H9 (cell line): ENCODE data around the gene CENPM. TPM values are rescaled to one million over a fixed set of nuclear protein-coding genes. Genes with fewer than 3 reads are reported as not detected.
A peak's percentile ranks its signal among the peaks of the same experiment; 100 is the strongest.

ENCODE experiments used
- DNase-seq: peaks from one replicate; pipeline ENCODE4 v3.0.0-alpha.2; 2017
- H2AFZ ChIP-seq: one replicate; pipeline ENCODE4 v1.6.1; 2013; ENCODE audit warnings: mild to moderate bottlenecking, low read length, control low read depth, moderate library complexity
- H2AK5ac ChIP-seq: 2 replicates; pipeline ENCODE4 v1.6.1; 2013; ENCODE audit warnings: low read length, control low read depth, mixed read lengths; ENCODE audit not compliant: insufficient read length
- H2BK120ac ChIP-seq: one replicate; pipeline ENCODE4 v1.6.1; 2013; ENCODE audit warnings: low read depth, mild to moderate bottlenecking, low read length, control low read depth, inconsistent platforms; ENCODE audit not compliant: poor library complexity, severe bottlenecking
- H2BK12ac ChIP-seq: 2 replicates; pipeline ENCODE4 v1.6.1; 2013; ENCODE audit warnings: low read length, control low read depth, mixed read lengths, low read depth; ENCODE audit not compliant: insufficient read length
- H2BK15ac ChIP-seq: 2 replicates; pipeline ENCODE4 v1.6.1; 2013; ENCODE audit warnings: low read depth, low read length, control low read depth
- H2BK20ac ChIP-seq: one replicate; pipeline ENCODE4 v1.6.1; 2013; ENCODE audit warnings: low read depth, mild to moderate bottlenecking, low read length, control low read depth, inconsistent platforms; ENCODE audit not compliant: poor library complexity, severe bottlenecking
- H2BK5ac ChIP-seq: 2 replicates; pipeline ENCODE4 v1.6.1; 2013; ENCODE audit warnings: low read length, control low read depth, mixed read lengths; ENCODE audit not compliant: insufficient read length
- H3K14ac ChIP-seq: 2 replicates; pipeline ENCODE4 v1.6.1; 2013; ENCODE audit warnings: low read length, control low read depth; ENCODE audit not compliant: insufficient read depth
- H3K18ac ChIP-seq: 2 replicates; pipeline ENCODE4 v1.6.1; 2013; ENCODE audit warnings: low read depth, mild to moderate bottlenecking, mixed read lengths, low read length, control low read depth; ENCODE audit not compliant: insufficient read length
- H3K23ac ChIP-seq: 2 replicates; pipeline ENCODE4 v1.6.1; 2013; ENCODE audit warnings: low read length, control low read depth, mixed read lengths, low read depth; ENCODE audit not compliant: insufficient read length
- H3K23me2 ChIP-seq: 2 replicates; pipeline ENCODE4 v1.6.1; 2013; ENCODE audit warnings: low read depth, mild to moderate bottlenecking, mixed read lengths, low read length, control low read depth; ENCODE audit not compliant: insufficient read length, poor library complexity, severe bottlenecking
- H3K27ac ChIP-seq: 2 replicates; pipeline ENCODE4 v1.5.1; 2013; ENCODE audit warnings: low read length, control low read depth, mixed read lengths, low read depth; ENCODE audit not compliant: insufficient read length
- H3K27me3 ChIP-seq: 2 replicates; pipeline ENCODE4 v1.6.1; 2013; ENCODE audit warnings: low read length, control low read depth, inconsistent platforms; ENCODE audit not compliant: insufficient read depth
- H3K4ac ChIP-seq: 2 replicates; pipeline ENCODE4 v1.6.1; 2013; ENCODE audit warnings: low read depth, mild to moderate bottlenecking, control low read depth, inconsistent platforms, low read length, moderate library complexity
- H3K4me1 ChIP-seq: 2 replicates; pipeline ENCODE4 v1.6.1; 2013; ENCODE audit warnings: low read length, control low read depth, inconsistent platforms; ENCODE audit not compliant: insufficient read depth
- H3K4me2 ChIP-seq: 2 replicates; pipeline ENCODE4 v1.6.1; 2013; ENCODE audit warnings: low read length, control low read depth, mixed read lengths; ENCODE audit not compliant: insufficient read length, insufficient read depth
- H3K56ac ChIP-seq: 2 replicates; pipeline ENCODE4 v1.6.1; 2013; ENCODE audit warnings: low read depth, mild to moderate bottlenecking, mixed read lengths, low read length, control low read depth; ENCODE audit not compliant: insufficient read length
- H3K79me1 ChIP-seq: 2 replicates; pipeline ENCODE4 v1.6.1; 2013; ENCODE audit warnings: low read depth, mild to moderate bottlenecking, moderate library complexity, low read length, control low read depth, inconsistent platforms; ENCODE audit not compliant: insufficient read depth, poor library complexity, severe bottlenecking
- H3K79me2 ChIP-seq: 2 replicates; pipeline ENCODE4 v1.6.1; 2013; ENCODE audit warnings: low read length, control low read depth, inconsistent platforms; ENCODE audit not compliant: insufficient read depth
- H3K9ac ChIP-seq: 2 replicates; pipeline ENCODE4 v1.6.1; 2013; ENCODE audit warnings: low read length, control low read depth, mixed read lengths; ENCODE audit not compliant: insufficient read length; ENCODE audit errors: extremely low read depth
- H3K9me3 ChIP-seq: one replicate; pipeline ENCODE4 v1.6.1; 2013; ENCODE audit warnings: low read depth, low read length, inconsistent platforms; ENCODE audit not compliant: control insufficient read depth
- H3T11ph ChIP-seq: one replicate; pipeline ENCODE4 v1.6.1; 2013; ENCODE audit warnings: mild to moderate bottlenecking, low read length, control low read depth, inconsistent platforms
- H4K20me1 ChIP-seq: one replicate; pipeline ENCODE4 v1.6.1; 2013; ENCODE audit not compliant: control insufficient read depth, insufficient read length, insufficient read depth
- H4K5ac ChIP-seq: 2 replicates; pipeline ENCODE4 v1.6.1; 2013; ENCODE audit warnings: low read depth, mild to moderate bottlenecking, mixed read lengths, low read length, control low read depth; ENCODE audit not compliant: insufficient read length
- H4K8ac ChIP-seq: replicated peaks from 2 replicates; pipeline ENCODE4 v1.6.1; 2013; ENCODE audit warnings: low read length, control low read depth, mixed read lengths, low read depth; ENCODE audit not compliant: insufficient read length
- H4K91ac ChIP-seq: 2 replicates; pipeline ENCODE4 v1.6.1; 2013; ENCODE audit warnings: low read depth, mild to moderate bottlenecking, moderate library complexity, mixed read lengths, low read length, control low read depth; ENCODE audit not compliant: insufficient read length
- H3K27ac Mint-ChIP-seq, 3 experiments: 2 replicates in 2 of 3; 3 replicates in 1 of 3; pipeline ENCODE4 v1.8.0; 2020 to 2021; ENCODE audit warnings: mixed read lengths in 3 of 3, mild to moderate bottlenecking in 1 of 3, moderate library complexity in 1 of 3
- H3K27me3 Mint-ChIP-seq: 2 replicates; pipeline ENCODE4 v1.8.0; 2021; ENCODE audit warnings: low read depth, mild to moderate bottlenecking, moderate library complexity, mixed read lengths
- H3K36me3 Mint-ChIP-seq, 3 experiments: 2 replicates in 2 of 3; 3 replicates in 1 of 3; pipeline ENCODE4 v1.8.0; 2020 to 2021; ENCODE audit warnings: low read depth in 3 of 3, mixed read lengths in 3 of 3; ENCODE audit not compliant: insufficient read depth in 1 of 3
- H3K4me1 Mint-ChIP-seq, 2 experiments: 2 replicates each; pipeline ENCODE4 v1.8.0; 2020; ENCODE audit warnings: mixed read lengths in 2 of 2
- H3K4me3 Mint-ChIP-seq, 2 experiments: 2 replicates in 1 of 2; 3 replicates in 1 of 2; pipeline ENCODE4 v1.8.0; 2020 to 2021; ENCODE audit warnings: mild to moderate bottlenecking in 2 of 2, mixed read lengths in 2 of 2, moderate library complexity in 1 of 2
- H3K9me3 Mint-ChIP-seq, 2 experiments: 2 replicates in 1 of 2; 3 replicates in 1 of 2; pipeline ENCODE4 v1.8.0; 2020; ENCODE audit warnings: mild to moderate bottlenecking in 2 of 2, mixed read lengths in 2 of 2, moderate library complexity in 1 of 2
- WGBS: extraction: QIAGEN DNeasy Blood & Tissue Kit; methylation state at CpG from one replicate; pipeline ENCODE4 v1.1.7; 2013; ENCODE audit warnings: missing lambda C conversion rate, low lambda C conversion rate, mixed read lengths; ENCODE audit not compliant: insufficient read length; ENCODE audit errors: extremely low coverage; 5-methylcytosine and 5-hydroxymethylcytosine counted together
- total RNA-seq: library from RNA; stranded (reverse); gene quantifications from 2 replicates; pipeline ENCODE4 v1.2.1, GENCODE V29; 2021
- TF ChIP-seq, protein P1 (sequence below): fragments of 200-600 bp; sonication (generic); conservative IDR thresholded peaks from 3 replicates; pipeline ENCODE4 v1.8.0; 2021; ENCODE audit warnings: antibody characterized with exemption, mild to moderate bottlenecking

CENPM gene
- total RNA-seq, 1 experiment from 2014 or later, result 36.5 TPM

DNA sequence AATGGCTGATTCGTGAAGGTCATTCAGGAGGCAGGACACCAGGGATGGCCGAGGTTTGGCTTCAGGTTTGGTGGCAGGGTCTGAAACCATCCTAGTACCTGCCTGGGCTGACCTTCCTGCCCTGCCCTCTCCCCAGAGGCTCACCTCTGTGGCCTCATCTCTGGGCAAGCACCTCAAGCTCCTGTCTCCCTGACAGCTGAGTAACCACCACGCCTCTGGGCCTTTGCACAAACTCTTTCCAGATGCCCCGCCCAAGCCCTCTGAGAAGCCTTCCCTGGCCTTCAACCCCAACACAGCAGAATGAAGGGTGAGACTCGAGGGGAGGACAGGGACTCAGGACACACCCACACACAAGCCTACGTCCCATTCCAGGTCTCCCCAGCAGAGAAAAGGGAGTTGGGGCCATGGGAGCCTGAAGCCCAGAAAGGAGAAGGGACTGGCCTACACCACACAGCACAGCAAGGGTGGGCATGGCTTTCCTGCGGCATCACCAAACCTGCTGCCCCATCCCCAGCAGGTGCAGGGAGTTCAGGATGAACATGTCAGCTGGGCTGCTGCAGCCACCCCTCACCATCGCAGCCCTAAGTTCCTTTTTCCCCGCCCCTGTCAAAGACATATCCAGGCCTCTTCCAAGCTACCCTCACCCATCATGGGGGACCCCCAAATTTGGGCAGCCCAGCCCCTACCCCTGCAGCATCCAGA lies 34.5 kb downstream of the CENPM start:
- Histone ChIP-seq H4K20me1 (no peaks in the 10 kb centered on the region), H3K23me2 (peaks cover 6% of the 10 kb centered on the region), H3K4ac (no peak overlapping the region), H3K4me1 (peaks cover 2% of the 10 kb centered on the region; the same call in 1 of the 2 replicates), H2BK12ac (no peak overlapping the region), H3K23ac (no peak overlapping the region), H3K18ac (no peak overlapping the region), H3K79me1 (no peaks in the 10 kb centered on the region), H4K5ac (no peak overlapping the region), H3T11ph (no peak overlapping the region), H3K56ac (no peak overlapping the region), H2AFZ (no peak overlapping the region), H3K27me3 (peaks cover 57% of the 10 kb centered on the region), H2BK120ac (no peak overlapping the region), H2BK20ac (no peak overlapping the region), H2BK15ac (no peak overlapping the region), H3K14ac (no peak overlapping the region), H4K91ac (no peak overlapping the region), H2AK5ac (no peak overlapping the region), H3K79me2 (no peaks in the 10 kb centered on the region), H2BK5ac (no peak overlapping the region), H3K27ac (no peak overlapping the region), H3K9ac (no peak overlapping the region), H4K8ac (no peak overlapping the region), H3K9me3 (no peaks in the 10 kb centered on the region), H3K4me2 (no peak overlapping the region)
- Mint-ChIP-seq H3K4me3 (peak overlapping the region in 1 of 2 experiments; percentile 40; a peak in 2 of 5 replicates), H3K9me3 (no peaks in the 10 kb centered on the region; a peak in 2 of 5 replicates), H3K27ac (no peak overlapping the region), H3K27me3 (peaks cover 80% of the 10 kb centered on the region), H3K4me1 (peaks cover 15 to 32% of the 10 kb centered on the region in 2 experiments), H3K36me3 (peaks cover 1 to 3% (median 2%) of the 10 kb centered on the region in 3 experiments; a peak in 4 of 7 replicates)
- no CpG with 5 or more reads among the region's 9 CpGs for WGBS
- TF ChIP-seq, protein P1, sequence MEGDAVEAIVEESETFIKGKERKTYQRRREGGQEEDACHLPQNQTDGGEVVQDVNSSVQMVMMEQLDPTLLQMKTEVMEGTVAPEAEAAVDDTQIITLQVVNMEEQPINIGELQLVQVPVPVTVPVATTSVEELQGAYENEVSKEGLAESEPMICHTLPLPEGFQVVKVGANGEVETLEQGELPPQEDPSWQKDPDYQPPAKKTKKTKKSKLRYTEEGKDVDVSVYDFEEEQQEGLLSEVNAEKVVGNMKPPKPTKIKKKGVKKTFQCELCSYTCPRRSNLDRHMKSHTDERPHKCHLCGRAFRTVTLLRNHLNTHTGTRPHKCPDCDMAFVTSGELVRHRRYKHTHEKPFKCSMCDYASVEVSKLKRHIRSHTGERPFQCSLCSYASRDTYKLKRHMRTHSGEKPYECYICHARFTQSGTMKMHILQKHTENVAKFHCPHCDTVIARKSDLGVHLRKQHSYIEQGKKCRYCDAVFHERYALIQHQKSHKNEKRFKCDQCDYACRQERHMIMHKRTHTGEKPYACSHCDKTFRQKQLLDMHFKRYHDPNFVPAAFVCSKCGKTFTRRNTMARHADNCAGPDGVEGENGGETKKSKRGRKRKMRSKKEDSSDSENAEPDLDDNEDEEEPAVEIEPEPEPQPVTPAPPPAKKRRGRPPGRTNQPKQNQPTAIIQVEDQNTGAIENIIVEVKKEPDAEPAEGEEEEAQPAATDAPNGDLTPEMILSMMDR, result no peak
- DNase-seq, result peak; percentile 26
